ENCODE measurements around the gene LIPE.

DNA sequence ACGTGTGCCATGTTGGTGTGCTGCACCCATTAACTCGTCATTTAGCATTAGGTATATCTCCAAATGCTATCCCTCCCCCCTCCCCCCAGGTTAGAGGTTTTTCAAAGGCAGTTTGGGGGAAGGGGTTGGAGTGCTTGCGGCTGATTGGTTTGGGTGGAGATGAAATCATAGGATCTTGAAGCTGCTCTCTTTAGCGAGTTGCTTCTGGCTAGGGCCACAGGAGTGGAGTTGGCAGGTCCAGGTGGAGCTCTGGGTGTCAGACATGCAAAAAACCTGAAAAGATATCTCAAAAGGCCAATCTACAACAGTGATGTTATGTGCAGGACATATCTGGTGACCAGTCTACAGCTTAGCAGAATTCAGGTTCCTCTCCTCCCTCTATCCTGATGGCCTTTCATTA lies 48.2 kb upstream of the LIPE start:
- TF ChIP-seq, protein P1, sequence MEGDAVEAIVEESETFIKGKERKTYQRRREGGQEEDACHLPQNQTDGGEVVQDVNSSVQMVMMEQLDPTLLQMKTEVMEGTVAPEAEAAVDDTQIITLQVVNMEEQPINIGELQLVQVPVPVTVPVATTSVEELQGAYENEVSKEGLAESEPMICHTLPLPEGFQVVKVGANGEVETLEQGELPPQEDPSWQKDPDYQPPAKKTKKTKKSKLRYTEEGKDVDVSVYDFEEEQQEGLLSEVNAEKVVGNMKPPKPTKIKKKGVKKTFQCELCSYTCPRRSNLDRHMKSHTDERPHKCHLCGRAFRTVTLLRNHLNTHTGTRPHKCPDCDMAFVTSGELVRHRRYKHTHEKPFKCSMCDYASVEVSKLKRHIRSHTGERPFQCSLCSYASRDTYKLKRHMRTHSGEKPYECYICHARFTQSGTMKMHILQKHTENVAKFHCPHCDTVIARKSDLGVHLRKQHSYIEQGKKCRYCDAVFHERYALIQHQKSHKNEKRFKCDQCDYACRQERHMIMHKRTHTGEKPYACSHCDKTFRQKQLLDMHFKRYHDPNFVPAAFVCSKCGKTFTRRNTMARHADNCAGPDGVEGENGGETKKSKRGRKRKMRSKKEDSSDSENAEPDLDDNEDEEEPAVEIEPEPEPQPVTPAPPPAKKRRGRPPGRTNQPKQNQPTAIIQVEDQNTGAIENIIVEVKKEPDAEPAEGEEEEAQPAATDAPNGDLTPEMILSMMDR (IDR thresholded peaks at IDR 0.05) = no peak
- no peak for TF ChIP-seq POLR2A (IDR thresholded peaks at IDR 0.05)

Data from thyroid gland (tissue), 4 donors.